Aorta (tissue), 5 donors: ENCODE data around the gene ETDC. TPM values are rescaled to one million over a fixed set of nuclear protein-coding genes. Genes with fewer than 3 reads are reported as not detected.
"Not testable (repeated sequence)": the region's sequence is repeated elsewhere in the genome, so short reads cannot be mapped to it uniquely, and the experiment has no call there.

Experiments used
- ATAC-seq: fragments of 200-7000 bp; cut with Tn5 transposase; one replicate; pipeline ENCODE4 v1.9.1; 2022; ENCODE audit warnings: moderate library complexity; ENCODE audit not compliant: low FRiP score
- DNase-seq, 2 donors: peaks; one replicate each; pipeline ENCODE4 v3.0.0-alpha.2; 2020
- H3K27ac ChIP-seq, 2 donors: one replicate each; pipeline ENCODE4 v1.5.1; 2013; ENCODE audit warnings: low read length in 2 of 2, mild to moderate bottlenecking in 2 of 2, moderate library complexity in 2 of 2, control low read depth in 1 of 2, inconsistent platforms in 1 of 2, low read depth in 1 of 2
- H3K27me3 ChIP-seq, 2 donors: one replicate each; pipeline ENCODE4 v1.6.1; 2013; ENCODE audit warnings: control low read depth in 1 of 2, low read length in 1 of 2, mild to moderate bottlenecking in 1 of 2, moderate library complexity in 1 of 2; ENCODE audit not compliant: insufficient read depth in 2 of 2, control insufficient read depth in 1 of 2
- H3K36me3 ChIP-seq, 2 donors: one replicate each; pipeline ENCODE4 v1.6.1; 2013; ENCODE audit warnings: control low read depth in 1 of 2, low read length in 1 of 2, mild to moderate bottlenecking in 1 of 2; ENCODE audit not compliant: insufficient read depth in 2 of 2, control insufficient read depth in 1 of 2
- H3K4me1 ChIP-seq, 2 donors: one replicate each; pipeline ENCODE4 v1.6.1; 2013; ENCODE audit warnings: low read length in 2 of 2, control low read depth in 1 of 2, mild to moderate bottlenecking in 1 of 2, moderate library complexity in 1 of 2; ENCODE audit not compliant: insufficient read depth in 2 of 2, control insufficient read depth in 1 of 2
- H3K4me3 ChIP-seq, 2 donors: one replicate each; pipeline ENCODE4 v1.5.1; 2013; ENCODE audit warnings: low read length in 2 of 2, control low read depth in 1 of 2, mild to moderate bottlenecking in 1 of 2
- H3K9me3 ChIP-seq: one replicate; pipeline ENCODE4 v1.6.1; 2013; ENCODE audit warnings: mild to moderate bottlenecking, low read length; ENCODE audit not compliant: control insufficient read depth
- WGBS, 2 donors: extraction: QIAGEN DNeasy Blood & Tissue Kit; methylation state at CpG; one replicate each; pipeline ENCODE4 v1.1.7; 2013; 5-methylcytosine and 5-hydroxymethylcytosine counted together
- intact Hi-C, 2 donors: fragments of 100-400 bp; cut with DNase I; formaldehyde crosslinking; loops; one replicate each; pipeline versions ENCODE4 v1.14.2 to v1.15.0; 2022
- polyA plus RNA-seq, 2 donors: library from polyadenylated mRNA; stranded (reverse); fragments of 200-250 nt; gene quantifications; one replicate each; pipeline ENCODE4 v1.2.3, GENCODE V29; 2013
- total RNA-seq, 2 donors: library from RNA; stranded (reverse); fragmentation: NEBNext Ultra II Directional; extraction: Animal tissue kit (Norgen Biotek cat#: 25700); gene quantifications; one replicate each; pipeline ENCODE4 v1.2.1, GENCODE V29; 2021
- donor health status: healthy with polysubstance abuse.
- donor health status: Bipolar disorder and iron deficiency.
- donor health status: DM: no; HTN: no; CAD: no.
- donor health status: DM: no; HTN: no; CAD: no.
- donor health status: DM: yes; HTN: yes; CAD: no.

The ETDC gene
- total and polyA plus RNA-seq, 4 donors, result not detected

DNA sequence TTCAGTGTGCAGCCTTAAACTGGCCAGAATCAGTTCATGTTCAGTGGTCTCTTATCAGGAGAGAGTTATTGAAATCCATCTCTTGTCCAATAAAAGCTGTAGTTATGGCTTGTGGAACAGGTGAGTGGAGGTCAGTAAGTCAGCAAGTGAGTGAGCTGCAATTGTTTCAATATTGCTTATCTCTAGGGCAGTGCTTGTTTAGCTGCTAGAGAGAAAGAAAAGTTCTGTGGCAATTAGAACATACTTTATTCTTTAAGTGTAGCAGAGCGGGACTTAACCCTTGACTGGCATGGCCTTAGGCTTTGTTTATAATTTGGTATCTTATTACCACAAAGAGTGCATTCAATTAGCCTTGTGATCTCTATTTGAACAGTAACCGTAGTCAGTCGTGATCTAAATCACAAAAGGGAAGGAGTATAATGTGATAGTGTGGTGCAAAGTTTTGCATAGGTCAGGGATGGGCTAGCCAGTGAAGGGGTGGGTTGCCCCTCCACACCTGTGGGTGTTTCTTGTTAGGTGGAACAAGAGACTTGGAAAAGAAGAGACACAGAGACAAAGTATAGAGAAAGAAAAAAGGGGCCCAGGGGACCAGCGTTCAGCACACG lies 6.9 kb upstream of the ETDC start:
- Histone ChIP-seq H3K4me3 (no peak overlapping the region), H3K27ac (no peak overlapping the region), H3K27me3 (no peaks in the 10 kb centered on the region), H3K4me1 (no peaks in the 10 kb centered on the region), H3K36me3 (no peaks in the 10 kb centered on the region), H3K9me3 (no peaks in the 10 kb centered on the region)
- ATAC-seq (no peak), DNase-seq (no peak)
- 48 to 71% methylated on average over 5 of the region's 5 CpGs for WGBS, 2 donors
- intact Hi-C loops, result no loop called here

DNA sequence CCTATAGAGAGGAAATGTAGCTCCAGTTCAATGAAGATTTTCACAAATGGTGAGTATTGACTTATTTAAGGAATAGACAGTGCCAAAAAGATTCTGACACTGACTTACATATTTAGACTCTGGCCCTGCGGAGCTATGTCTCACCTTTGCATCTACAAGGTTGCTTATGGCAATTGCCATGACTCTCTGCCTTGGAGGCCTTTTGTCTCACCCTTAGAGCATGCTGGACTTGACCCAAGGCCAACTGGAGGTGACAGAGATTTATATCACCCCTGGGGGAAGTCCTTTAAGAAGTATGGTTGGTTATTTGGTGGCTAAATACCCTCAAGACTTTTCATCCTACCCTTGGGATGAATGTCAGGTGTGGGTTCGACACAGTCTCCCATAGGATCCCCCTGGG lies 4.5 kb upstream of the ETDC start:
- no peak for ATAC-seq
- H3K4me3 ChIP-seq, result no peak overlapping the region
- no peak overlapping the region for H3K27ac ChIP-seq
- no peaks in the 10 kb centered on the region for H3K36me3 ChIP-seq
- WGBS, 2 donors, result 62 to 89% methylated on average over 2 of the region's 2 CpGs
- H3K9me3 ChIP-seq, result peaks cover 1% of the 10 kb centered on the region
- H3K27me3 ChIP-seq, result no peaks in the 10 kb centered on the region
- intact Hi-C loops, result no loop called here
- H3K4me1 ChIP-seq, result no peaks in the 10 kb centered on the region
- DNase-seq, result no peak

DNA sequence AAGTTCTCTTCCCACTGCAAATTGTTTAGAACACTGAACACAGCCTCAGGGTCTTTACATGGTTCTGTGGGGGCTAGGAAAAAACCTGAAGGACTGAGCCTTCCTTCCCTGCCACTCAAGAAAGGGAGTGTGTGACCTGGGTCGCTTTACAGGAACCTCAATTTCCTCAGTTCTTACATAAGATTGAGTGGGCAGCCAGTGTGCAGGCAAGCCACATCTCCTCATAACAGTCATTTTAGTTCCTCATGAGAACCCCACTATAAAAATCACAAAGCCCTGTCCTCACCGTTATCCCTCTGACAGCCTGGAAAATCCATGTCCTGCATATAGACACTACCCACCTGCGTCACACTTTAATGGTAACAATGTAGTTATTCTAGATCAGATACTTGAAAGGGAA lies 2.1 kb upstream of the ETDC start:
- DNase-seq (no peak), ATAC-seq (no peak)
- intact Hi-C loops, result no loop called here
- 74 to 90% methylated on average over 3 of the region's 3 CpGs for WGBS, 2 donors
- no peak overlapping the region for H3K4me3 ChIP-seq
- no peaks in the 10 kb centered on the region for H3K4me1 ChIP-seq
- no peaks in the 10 kb centered on the region for H3K27me3 ChIP-seq
- no peaks in the 10 kb centered on the region for H3K36me3 ChIP-seq
- H3K9me3 ChIP-seq, result peaks cover 7% of the 10 kb centered on the region
- no peak overlapping the region for H3K27ac ChIP-seq

DNA sequence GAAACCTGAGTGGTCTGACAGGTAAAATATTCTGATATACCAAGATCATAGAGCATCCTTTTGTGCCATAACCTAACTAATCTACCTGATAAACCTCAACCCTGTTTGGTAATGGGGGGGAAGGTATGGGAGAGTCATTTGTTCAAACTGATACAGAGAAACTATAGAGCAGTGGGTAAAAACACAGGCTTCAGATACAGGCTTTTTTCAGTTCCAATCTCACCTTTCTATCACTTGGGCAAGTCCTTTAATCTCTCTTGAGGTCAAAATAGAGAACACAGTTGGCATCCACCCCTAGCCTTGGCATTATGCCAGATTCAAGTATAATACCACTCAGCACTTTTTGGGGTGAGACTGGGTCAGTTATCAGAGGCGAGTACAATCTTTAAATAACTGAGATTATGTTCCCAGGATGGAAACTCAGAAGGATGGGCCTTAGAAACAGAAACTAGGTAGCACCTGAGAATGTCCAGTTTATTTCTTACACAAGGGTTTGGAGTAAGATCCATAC lies 880 bp upstream of the ETDC start:
- WGBS, 2 donors, result 16 to 28% methylated on average over 1 of the region's 1 CpG
- no peak overlapping the region for H3K4me3 ChIP-seq
- intact Hi-C loops, result no loop called here
- ATAC-seq (no peak), DNase-seq (no peak)
- H3K27me3 ChIP-seq, result no peaks in the 10 kb centered on the region
- no peak overlapping the region for H3K27ac ChIP-seq
- peaks cover 7% of the 10 kb centered on the region for H3K9me3 ChIP-seq
- H3K36me3 ChIP-seq, result no peaks in the 10 kb centered on the region
- H3K4me1 ChIP-seq, result no peaks in the 10 kb centered on the region

DNA sequence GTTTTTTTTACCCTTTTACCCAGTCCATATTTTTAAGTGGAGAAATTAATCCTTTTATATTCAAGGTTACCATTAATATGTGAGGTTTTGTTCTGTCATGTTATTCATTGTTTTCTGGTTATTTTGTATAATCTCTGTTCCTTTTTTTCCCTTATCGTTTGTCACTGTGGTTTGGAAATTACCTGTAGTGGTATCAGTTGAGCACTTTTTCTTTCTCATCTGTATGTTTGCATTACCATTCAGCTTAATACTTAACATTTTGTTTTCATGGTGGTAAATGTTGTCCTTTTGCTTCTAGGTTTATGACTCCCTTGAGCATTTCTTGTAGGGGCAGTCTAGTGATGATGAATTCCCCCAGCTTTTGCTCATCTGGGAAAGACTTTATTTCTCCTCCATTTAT lies 6.6 kb downstream of the ETDC start:
- Histone ChIP-seq H3K9me3 (peaks cover 8% of the 10 kb centered on the region), H3K27ac (no peak overlapping the region), H3K36me3 (peaks cover 0 to 5% of the 10 kb centered on the region in 2 donors), H3K4me3 (no peak overlapping the region), H3K4me1 (no peaks in the 10 kb centered on the region), H3K27me3 (no peaks in the 10 kb centered on the region)
- WGBS, 2 donors, result 85 to 90% methylated on average over 1 of the region's 1 CpG
- ATAC-seq (no peak), DNase-seq (no peak)
- intact Hi-C loops, result no loop called here

DNA sequence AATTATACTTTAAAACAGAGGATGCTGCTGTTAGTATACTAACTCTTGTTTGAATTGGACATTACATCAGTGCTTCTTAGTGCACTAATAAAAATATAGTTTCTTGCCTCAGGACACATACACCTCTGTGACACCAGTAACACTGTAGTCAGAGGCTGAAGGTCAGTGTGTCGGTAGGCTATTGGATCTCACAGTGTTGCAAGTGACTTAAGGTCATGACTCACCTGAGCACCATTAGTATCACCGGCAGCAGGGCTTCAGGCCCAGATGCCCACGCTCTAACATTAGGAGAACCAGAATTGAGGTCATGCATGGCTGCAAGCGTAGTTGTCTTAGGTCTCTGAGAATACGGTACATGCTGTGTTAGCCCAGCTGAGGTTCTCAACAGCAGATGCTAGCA lies 15.2 kb downstream of the ETDC start:
- Histone ChIP-seq H3K9me3 (peaks cover 5% of the 10 kb centered on the region), H3K4me3 (no peak overlapping the region), H3K27me3 (no peaks in the 10 kb centered on the region), H3K36me3 (no peaks in the 10 kb centered on the region), H3K27ac (no peak overlapping the region), H3K4me1 (peaks cover 0 to 2% of the 10 kb centered on the region in 2 donors)
- 81 to 97% methylated on average over 5 of the region's 5 CpGs for WGBS, 2 donors
- intact Hi-C loops, result no loop called here
- DNase-seq, result no peak
- ATAC-seq, result no peak

DNA sequence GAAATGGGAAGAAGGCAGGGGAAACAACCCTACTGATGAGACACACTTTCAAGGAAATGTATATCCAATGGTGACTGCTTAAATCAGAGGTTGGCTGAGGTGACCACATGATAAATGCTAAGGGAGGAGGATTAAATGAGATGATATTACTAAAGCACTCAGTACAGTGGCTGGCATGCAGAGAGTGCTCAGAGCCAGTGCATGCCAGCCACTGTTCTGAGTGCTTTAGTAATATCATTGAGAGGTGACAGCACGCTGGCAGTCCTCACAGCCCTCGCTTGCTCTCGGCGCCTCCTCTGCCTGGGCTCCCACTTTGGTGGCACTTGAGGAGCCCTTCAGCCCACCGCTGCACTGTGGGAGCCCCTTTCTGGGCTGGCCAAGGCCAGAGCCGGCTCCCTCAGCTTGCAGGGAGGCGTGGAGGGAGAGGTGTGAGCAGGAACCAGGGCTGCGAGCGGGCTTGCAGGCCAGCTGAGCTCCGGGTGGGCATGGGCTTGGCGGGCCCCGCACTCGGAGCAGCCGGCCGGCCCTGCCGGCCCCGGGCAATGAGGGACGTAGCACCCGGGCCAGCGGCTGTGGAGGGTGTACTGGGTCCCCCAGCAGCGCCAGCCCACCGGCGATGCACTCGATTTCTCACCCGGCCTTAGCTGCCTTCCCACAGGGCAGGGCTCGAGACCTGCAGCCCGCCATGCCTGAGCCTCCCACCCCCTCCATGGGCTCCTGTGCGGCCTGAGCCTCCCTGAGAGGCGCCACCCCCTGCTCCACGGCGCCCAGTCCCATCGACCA lies 15.9 kb downstream of the ETDC start:
- 94 to 97% methylated on average over 24 to 31 of the region's 32 CpGs for WGBS, 2 donors
- DNase-seq, H3K4me1 ChIP-seq, H3K9me3 ChIP-seq, H3K4me3 ChIP-seq, H3K36me3 ChIP-seq, H3K27ac ChIP-seq, intact Hi-C loops, ATAC-seq, H3K27me3 ChIP-seq: not testable (repeated sequence)

DNA sequence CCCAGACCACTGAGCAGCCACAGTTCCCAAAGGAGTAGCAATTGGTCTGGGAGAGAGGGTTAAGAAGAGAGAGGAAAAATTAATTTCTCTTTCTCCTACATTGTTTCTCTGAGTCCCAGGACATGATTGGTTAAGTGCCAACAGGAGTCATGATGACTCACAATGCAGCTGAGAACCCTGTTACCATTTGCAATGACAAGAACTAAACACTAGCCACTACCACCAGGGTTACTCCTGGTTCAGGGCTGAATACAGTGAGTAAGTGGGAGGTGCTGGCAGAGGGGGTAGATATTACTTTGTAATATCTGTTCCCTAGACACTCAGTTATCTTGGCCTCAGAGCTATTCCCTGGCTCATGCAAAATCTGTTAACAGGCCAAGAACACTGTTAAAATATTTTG lies 18.0 kb downstream of the ETDC start:
- Histone ChIP-seq H3K4me1 (peaks cover 0 to 2% of the 10 kb centered on the region in 2 donors), H3K27me3 (no peaks in the 10 kb centered on the region), H3K9me3 (peaks cover 2% of the 10 kb centered on the region), H3K27ac (no peak overlapping the region), H3K4me3 (no peak overlapping the region), H3K36me3 (no peaks in the 10 kb centered on the region)
- ATAC-seq (no peak), DNase-seq (no peak)
- intact Hi-C loops, result no loop called here

DNA sequence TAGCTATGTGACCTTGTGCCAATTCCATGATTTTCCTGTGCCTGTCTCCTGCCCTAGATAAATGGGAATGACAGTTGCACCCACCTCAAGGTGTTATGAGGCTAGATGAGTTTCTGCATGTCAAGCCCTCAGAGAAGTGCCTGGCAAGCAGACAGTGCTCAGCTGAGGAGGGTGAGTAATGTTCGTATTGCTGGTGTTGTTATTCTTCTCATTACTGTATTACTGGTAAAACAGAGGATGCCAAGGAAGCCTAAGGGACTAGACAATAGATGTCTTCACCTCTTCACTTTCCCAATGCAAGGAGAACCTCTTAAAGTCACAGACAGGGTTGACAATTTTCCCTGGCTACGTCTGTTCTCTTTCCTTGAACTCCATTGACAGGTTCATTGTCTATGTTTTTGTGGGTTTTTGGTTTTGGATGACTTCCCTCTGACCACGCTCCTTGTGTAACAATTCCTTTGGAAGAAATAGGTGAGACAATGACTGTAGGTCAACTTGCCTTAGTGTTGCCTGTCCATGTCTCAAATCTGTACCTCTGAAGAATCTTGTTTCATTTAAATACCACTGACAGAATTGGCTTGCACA lies 19.2 kb downstream of the ETDC start:
- intact Hi-C loops, result no loop called here
- no peak for DNase-seq
- 72 to 90% methylated on average over 3 of the region's 3 CpGs for WGBS, 2 donors

More for the DNA sequence above, 19.2 kb downstream of the ETDC start:
- Histone ChIP-seq H3K4me3 (no peak overlapping the region), H3K4me1 (peaks cover 0 to 2% of the 10 kb centered on the region in 2 donors), H3K27ac (no peak overlapping the region), H3K27me3 (no peaks in the 10 kb centered on the region), H3K9me3 (peaks cover 2% of the 10 kb centered on the region), H3K36me3 (no peaks in the 10 kb centered on the region)
- no peak for ATAC-seq
